GM12878 (cell line): Measurements from ENCODE around the gene UBA6. TPM values are rescaled to one million over a fixed set of nuclear protein-coding genes. Genes with fewer than 3 reads are reported as not detected.

Experiments
- ATAC-seq: fragments of 200-7000 bp; cut with Tn5 transposase; 3 replicates; pipeline ENCODE4 v1.9.1; 2020; ENCODE audit warnings: mild to moderate bottlenecking, moderate library complexity
- BruUV-seq: library from RNA; stranded (reverse); fragments of 400-500 nt; replicated peaks from 2 replicates; lab custom pipeline; 2021; lab: Mats Ljungman, UMichigan
- CTCF ChIA-PET: fragments of 300-600 bp; sonication (Branson Sonifier 250); formaldehyde crosslinking; extraction: SDS; loops from one replicate; lab custom pipeline; 2021; ENCODE audit warnings: inconsistent platforms; lab: Yijun Ruan, JAX
- POLR2A ChIA-PET: fragments of 350-600 bp; formaldehyde crosslinking; extraction: SDS; loops from one replicate; lab custom pipeline; 2021; ENCODE audit warnings: inconsistent platforms; lab: Charles Lee
- RAD21 ChIA-PET: fragments of 300-600 bp; sonication (Branson Sonifier 250); formaldehyde crosslinking; loops from one replicate; lab custom pipeline; 2023; ENCODE audit warnings: antibody characterized with exemption; ENCODE audit not compliant: unreplicated experiment; lab: Charles Lee
- SMC1A ChIA-PET: fragments of 300-600 bp; sonication (Branson Sonifier 250); formaldehyde crosslinking; loops from one replicate; lab custom pipeline; 2023; ENCODE audit not compliant: unreplicated experiment, uncharacterized antibody; lab: Charles Lee
- DNase-seq: peaks from one replicate; pipeline ENCODE4 v3.0.0-alpha.2; 2011; ENCODE audit warnings: low read depth, low spot score
- FAIRE-seq: peaks from 3 replicates; lab custom pipeline; 2011; peaks lifted over from hg19 to GRCh38; lab: Jason Lieb, UNC
- H2AFZ ChIP-seq: 2 replicates; pipeline ENCODE4 v1.6.0; 2011; ENCODE audit warnings: low read depth, low read length, control low read depth; ENCODE audit not compliant: control insufficient read depth
- H3K27ac ChIP-seq: 2 replicates; pipeline ENCODE4 v1.5.1; 2011; ENCODE audit warnings: control low read depth; ENCODE audit not compliant: control insufficient read depth, insufficient read depth
- H3K27me3 ChIP-seq, 2 experiments: replicated peaks in 1 of 2; 2 replicates each; pipeline versions ENCODE4 v1.6.0 to v1.6.1; 2011; ENCODE audit warnings: low read length in 1 of 2; ENCODE audit not compliant: control insufficient read depth in 2 of 2, insufficient read depth in 2 of 2
- H3K36me3 ChIP-seq, 2 experiments: 2 replicates each; pipeline ENCODE4 v1.5.1; 2011; ENCODE audit warnings: low read length in 1 of 2; ENCODE audit not compliant: control insufficient read depth in 2 of 2, insufficient read depth in 2 of 2
- H3K4me1 ChIP-seq: 2 replicates; pipeline ENCODE4 v1.6.1; 2011; ENCODE audit warnings: mild to moderate bottlenecking, low read length, moderate library complexity, mixed read lengths; ENCODE audit not compliant: control insufficient read depth, insufficient read depth
- H3K4me2 ChIP-seq: 2 replicates; pipeline ENCODE4 v1.6.0; 2011; ENCODE audit warnings: control low read depth; ENCODE audit not compliant: control insufficient read depth, insufficient read depth
- H3K4me3 ChIP-seq: fragments of 200-600 bp; sonication (generic); 2 replicates; pipeline ENCODE4 v1.5.1; 2016
- H3K79me2 ChIP-seq: 2 replicates; pipeline ENCODE4 v1.6.0; 2011; ENCODE audit warnings: low read length; ENCODE audit not compliant: control insufficient read depth, insufficient read depth
- H3K9ac ChIP-seq: 2 replicates; pipeline ENCODE4 v1.8.0; 2011; ENCODE audit warnings: low read length, control low read depth, mixed read lengths; ENCODE audit not compliant: control insufficient read depth, insufficient read depth
- H3K9me3 ChIP-seq: replicated peaks from 3 replicates; pipeline ENCODE4 v1.5.1; 2011; ENCODE audit warnings: mild to moderate bottlenecking, low read length; ENCODE audit not compliant: control insufficient read depth, insufficient read depth
- H4K20me1 ChIP-seq: 2 replicates; pipeline ENCODE4 v1.6.0; 2011; ENCODE audit not compliant: control insufficient read depth, insufficient read depth
- ASH2L ChIP-seq: fragments of 300-600, 200-600 bp; sonication (generic); IDR thresholded peaks from 2 replicates; pipeline ENCODE4 v1.6.1; 2017; ENCODE audit warnings: low read depth, mild to moderate bottlenecking, borderline replicate concordance
- CBFB ChIP-seq: IDR thresholded peaks from 2 replicates; pipeline ENCODE4 v1.6.1; 2016; ENCODE audit warnings: antibody characterized with exemption, low read depth
- CREB1 ChIP-seq: IDR thresholded peaks from 2 replicates; pipeline ENCODE4 v1.6.1; 2012; ENCODE audit warnings: low read depth, mild to moderate bottlenecking, inconsistent platforms
- MEF2A ChIP-seq: IDR thresholded peaks from 2 replicates; pipeline ENCODE4 v1.6.1; 2011; ENCODE audit warnings: low read depth, mild to moderate bottlenecking, low read length, moderate library complexity; ENCODE audit not compliant: insufficient read depth
- RUNX3 ChIP-seq: IDR thresholded peaks from 2 replicates; pipeline ENCODE4 v1.6.1; 2012; ENCODE audit warnings: low read length, inconsistent platforms
- STAT1 ChIP-seq: fragments of 450-650 bp; conservative IDR thresholded peaks from 2 replicates; pipeline ENCODE4 v1.6.1; 2014; ENCODE audit warnings: antibody characterized with exemption, mild to moderate bottlenecking
- TARDBP ChIP-seq: IDR thresholded peaks from 2 replicates; pipeline ENCODE4 v1.6.1; 2016; ENCODE audit warnings: borderline replicate concordance
- WGBS: methylation state at CpG from one replicate; pipeline ENCODE4 v1.1.6; 2016; ENCODE audit warnings: low lambda C conversion rate; ENCODE audit not compliant: insufficient replicate concordance, insufficient coverage; ENCODE audit errors: missing lambda C conversion rate; 5-methylcytosine and 5-hydroxymethylcytosine counted together
- in situ Hi-C: fragments of 300-500 bp; cut with MboI; formaldehyde crosslinking; loops from 9 replicates; pipeline ENCODE4 v1.14.3; 2018; ENCODE audit warnings: mixed read lengths
- intact Hi-C: fragments of 100-400 bp; cut with micrococcal nuclease; formaldehyde crosslinking; loops from one replicate; pipeline ENCODE4 v1.14.2; 2022; ENCODE audit not compliant: unreplicated experiment
- polyA plus RNA-seq, 11 experiments: library from polyadenylated mRNA; depleted of rRNA in 4 of 11; unstranded in 6 of 11; stranded (reverse) in 5 of 11; fragments of >200 nt; fragmentation: Nextera tagmentation in 4 of 11; fragmentation: Illumina TruSeq in 1 of 11; extraction: Ambion mirVana in 4 of 11; extraction: Trizol in 1 of 11; gene quantifications; 1 replicate in 1 of 11; 2 replicates in 10 of 11; pipeline versions ENCODE4 v1.2.1 to v1.2.3, GENCODE V29; 2011 to 2016; ENCODE audit warnings: inconsistent platforms in 2 of 11, missing spikeins in 2 of 11, low read depth in 1 of 11
- total RNA-seq, 4 experiments: library from RNA; depleted of rRNA in 3 of 4; stranded (reverse); fragments of >200 nt in 3 of 4; fragmentation: Illumina TruSeq in 1 of 4; extraction: Trizol in 1 of 4; gene quantifications; 2 replicates each; pipeline versions ENCODE4 v1.2.1 to v1.2.3, GENCODE V29; 2013 to 2021
- TF ChIP-seq, protein P1 (sequence below), 3 experiments: IDR thresholded peaks in 2 of 3; conservative IDR thresholded peaks in 1 of 3; 2 replicates each; pipeline ENCODE4 v1.5.1; 2011; ENCODE audit warnings: low read depth in 3 of 3, low read length in 3 of 3, mild to moderate bottlenecking in 3 of 3, control low read depth in 2 of 3, moderate library complexity in 2 of 3, inconsistent platforms in 1 of 3, mixed read lengths in 1 of 3; ENCODE audit not compliant: control insufficient read depth in 2 of 3, insufficient read depth in 1 of 3; ENCODE audit errors: extremely low read depth in 1 of 3
- TF ChIP-seq, protein P2 (sequence below): fragments of 450-650 bp; IDR thresholded peaks from 2 replicates; pipeline ENCODE4 v1.6.1; 2014; ENCODE audit warnings: mild to moderate bottlenecking
- TF ChIP-seq, protein P3 (sequence below): IDR thresholded peaks from 2 replicates; pipeline ENCODE4 v1.6.1; 2012; ENCODE audit warnings: low read depth, low read length, improper control_type of control experiment
- TF ChIP-seq, protein P4 (sequence below): fragments of 450-650 bp; IDR thresholded peaks from 2 replicates; pipeline ENCODE4 v1.6.1; 2018; ENCODE audit warnings: mild to moderate bottlenecking, low read depth, moderate library complexity; ENCODE audit not compliant: partially characterized antibody

UBA6 gene
- total and polyA plus RNA-seq, 10 of the 15 experiments (the other 5 are each of a cell fraction or from before 2014, with no cell fraction given): 7.9 to 70.6 (median 34.7) TPM

DNA sequence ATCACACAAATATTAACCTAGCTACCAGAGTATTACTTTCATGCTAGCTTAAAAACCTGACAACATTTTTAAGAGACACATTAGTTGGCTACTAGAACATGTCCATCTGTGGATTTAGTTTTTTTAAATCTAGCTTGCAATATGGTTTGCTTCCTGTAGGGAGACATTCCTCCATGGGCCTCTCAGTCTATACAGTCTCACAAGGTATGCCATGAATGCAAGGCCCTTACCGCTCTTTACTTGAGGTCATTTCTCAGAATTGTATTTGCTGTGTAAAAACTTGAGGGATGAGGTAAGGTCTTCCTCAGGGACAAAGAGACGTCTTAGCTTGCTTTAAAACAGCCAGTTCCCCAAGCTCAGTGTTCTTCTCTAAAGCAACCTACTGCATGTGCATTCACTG, 26.9 kb downstream of the UBA6 start:
- no peaks in the 10 kb centered on the region for H3K79me2 ChIP-seq
- no peak overlapping the region for H3K4me3 ChIP-seq
- SMC1A ChIA-PET: interaction anchor here (0.6 to 1.6 kb wide), 3 partner anchors 10 to 694 kb away, joined by 3 to 5 read pairs (median 3); no protein-coding TSS in a partner anchor
- POLR2A ChIA-PET: no interaction called here
- no peaks in the 10 kb centered on the region for H3K4me1 ChIP-seq
- BruUV-seq: no TSS peak
- ATAC-seq: peak; percentile 45; the same call in 2 of the 3 replicates
- H4K20me1 ChIP-seq: no peaks in the 10 kb centered on the region
- H3K9me3 ChIP-seq: no peaks in the 10 kb centered on the region
- H3K36me3 ChIP-seq: peaks cover 5 to 37% of the 10 kb centered on the region in 2 experiments
- in situ Hi-C loops: no loop called here
- intact Hi-C loops: no loop called here
- H2AFZ ChIP-seq: no peak overlapping the region
- H3K9ac ChIP-seq: no peak overlapping the region
- H3K27ac ChIP-seq: no peak overlapping the region
- 70% methylated on average over 2 of the region's 2 CpGs for WGBS
- H3K27me3 ChIP-seq: no peaks in the 10 kb centered on the region
- RAD21 ChIA-PET: interaction anchor here (0.6 to 1.2 kb wide), 2 partner anchors 12 to 53 kb away, joined by 3 read pairs; no protein-coding TSS in a partner anchor
- DNase-seq: no peak
- CTCF ChIA-PET: no interaction called here
- FAIRE-seq: no peak
- TF ChIP-seq, protein P1, sequence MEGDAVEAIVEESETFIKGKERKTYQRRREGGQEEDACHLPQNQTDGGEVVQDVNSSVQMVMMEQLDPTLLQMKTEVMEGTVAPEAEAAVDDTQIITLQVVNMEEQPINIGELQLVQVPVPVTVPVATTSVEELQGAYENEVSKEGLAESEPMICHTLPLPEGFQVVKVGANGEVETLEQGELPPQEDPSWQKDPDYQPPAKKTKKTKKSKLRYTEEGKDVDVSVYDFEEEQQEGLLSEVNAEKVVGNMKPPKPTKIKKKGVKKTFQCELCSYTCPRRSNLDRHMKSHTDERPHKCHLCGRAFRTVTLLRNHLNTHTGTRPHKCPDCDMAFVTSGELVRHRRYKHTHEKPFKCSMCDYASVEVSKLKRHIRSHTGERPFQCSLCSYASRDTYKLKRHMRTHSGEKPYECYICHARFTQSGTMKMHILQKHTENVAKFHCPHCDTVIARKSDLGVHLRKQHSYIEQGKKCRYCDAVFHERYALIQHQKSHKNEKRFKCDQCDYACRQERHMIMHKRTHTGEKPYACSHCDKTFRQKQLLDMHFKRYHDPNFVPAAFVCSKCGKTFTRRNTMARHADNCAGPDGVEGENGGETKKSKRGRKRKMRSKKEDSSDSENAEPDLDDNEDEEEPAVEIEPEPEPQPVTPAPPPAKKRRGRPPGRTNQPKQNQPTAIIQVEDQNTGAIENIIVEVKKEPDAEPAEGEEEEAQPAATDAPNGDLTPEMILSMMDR (IDR thresholded peaks at IDR 0.05 in 2 of 3, conservative IDR thresholded peaks at IDR 0.05 in 1 of 3; ENCODE audit: control insufficient read depth in 2 of 3, extremely low read depth in 1 of 3, insufficient read depth in 1 of 3, low read depth in 3 of 3, low read length in 3 of 3): peak in 2 of 3 experiments; percentile 3 to 10; a peak in 1 of 6 replicates
- no peak for TF ChIP-seq RUNX3
- H3K4me2 ChIP-seq: no peak overlapping the region

DNA sequence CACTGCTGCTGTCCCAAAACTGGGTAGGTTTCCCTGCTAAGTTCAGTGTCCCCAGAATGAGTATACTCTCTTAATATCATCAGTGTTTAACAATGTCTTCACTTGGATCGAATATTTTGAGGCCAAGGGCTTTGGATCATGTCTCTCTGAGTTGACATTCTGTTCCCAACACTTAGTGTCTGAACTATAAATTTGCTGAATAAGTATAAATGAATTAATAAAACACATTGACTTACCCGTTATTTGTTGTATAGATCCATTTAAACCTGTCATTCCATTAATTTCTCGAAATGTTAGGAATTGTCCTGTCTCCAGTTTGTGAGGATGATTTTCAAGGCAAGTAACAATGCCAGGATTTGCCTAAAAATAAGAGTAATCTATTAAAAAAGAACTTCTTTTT, 32.6 kb downstream of the UBA6 start:
- ChIA-PET SMC1A (interaction anchor here (0.7 to 1.0 kb wide), 2 partner anchors 119 to 130 kb away, joined by 3 read pairs; no protein-coding TSS in a partner anchor), RAD21 (no interaction called here), CTCF (interaction anchor here (0.6 to 1.2 kb wide), 3 partner anchors 17 to 40 kb away, joined by 3 read pairs; no protein-coding TSS in a partner anchor), POLR2A (no interaction called here)
- no peaks in the 10 kb centered on the region for H4K20me1 ChIP-seq
- H3K27me3 ChIP-seq: no peaks in the 10 kb centered on the region
- H3K79me2 ChIP-seq: no peaks in the 10 kb centered on the region
- H3K4me3 ChIP-seq: no peak overlapping the region
- H3K4me1 ChIP-seq: no peaks in the 10 kb centered on the region
- H3K27ac ChIP-seq: no peak overlapping the region
- H3K9me3 ChIP-seq: no peaks in the 10 kb centered on the region
- 100% methylated on average over 3 of the region's 3 CpGs for WGBS
- H3K36me3 ChIP-seq: peaks cover 0 to 32% of the 10 kb centered on the region in 2 experiments; a peak in 2 of 4 replicates
- no peak overlapping the region for H3K4me2 ChIP-seq
- no peak for ATAC-seq
- no peak overlapping the region for H3K9ac ChIP-seq
- FAIRE-seq: no peak
- no peak for DNase-seq
- intact Hi-C loops (loop anchor here (5.0 kb wide), 1 partner anchor 36 kb away; no protein-coding TSS in a partner anchor), in situ Hi-C loops (no loop called here)
- no peak overlapping the region for H2AFZ ChIP-seq
- no TSS peak for BruUV-seq
- TF ChIP-seq, protein P2, sequence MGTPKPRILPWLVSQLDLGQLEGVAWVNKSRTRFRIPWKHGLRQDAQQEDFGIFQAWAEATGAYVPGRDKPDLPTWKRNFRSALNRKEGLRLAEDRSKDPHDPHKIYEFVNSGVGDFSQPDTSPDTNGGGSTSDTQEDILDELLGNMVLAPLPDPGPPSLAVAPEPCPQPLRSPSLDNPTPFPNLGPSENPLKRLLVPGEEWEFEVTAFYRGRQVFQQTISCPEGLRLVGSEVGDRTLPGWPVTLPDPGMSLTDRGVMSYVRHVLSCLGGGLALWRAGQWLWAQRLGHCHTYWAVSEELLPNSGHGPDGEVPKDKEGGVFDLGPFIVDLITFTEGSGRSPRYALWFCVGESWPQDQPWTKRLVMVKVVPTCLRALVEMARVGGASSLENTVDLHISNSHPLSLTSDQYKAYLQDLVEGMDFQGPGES: no peak
- TF ChIP-seq, protein P3, sequence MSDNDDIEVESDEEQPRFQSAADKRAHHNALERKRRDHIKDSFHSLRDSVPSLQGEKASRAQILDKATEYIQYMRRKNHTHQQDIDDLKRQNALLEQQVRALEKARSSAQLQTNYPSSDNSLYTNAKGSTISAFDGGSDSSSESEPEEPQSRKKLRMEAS: no peak
- no peak for TF ChIP-seq MEF2A
- TF ChIP-seq, protein P4, sequence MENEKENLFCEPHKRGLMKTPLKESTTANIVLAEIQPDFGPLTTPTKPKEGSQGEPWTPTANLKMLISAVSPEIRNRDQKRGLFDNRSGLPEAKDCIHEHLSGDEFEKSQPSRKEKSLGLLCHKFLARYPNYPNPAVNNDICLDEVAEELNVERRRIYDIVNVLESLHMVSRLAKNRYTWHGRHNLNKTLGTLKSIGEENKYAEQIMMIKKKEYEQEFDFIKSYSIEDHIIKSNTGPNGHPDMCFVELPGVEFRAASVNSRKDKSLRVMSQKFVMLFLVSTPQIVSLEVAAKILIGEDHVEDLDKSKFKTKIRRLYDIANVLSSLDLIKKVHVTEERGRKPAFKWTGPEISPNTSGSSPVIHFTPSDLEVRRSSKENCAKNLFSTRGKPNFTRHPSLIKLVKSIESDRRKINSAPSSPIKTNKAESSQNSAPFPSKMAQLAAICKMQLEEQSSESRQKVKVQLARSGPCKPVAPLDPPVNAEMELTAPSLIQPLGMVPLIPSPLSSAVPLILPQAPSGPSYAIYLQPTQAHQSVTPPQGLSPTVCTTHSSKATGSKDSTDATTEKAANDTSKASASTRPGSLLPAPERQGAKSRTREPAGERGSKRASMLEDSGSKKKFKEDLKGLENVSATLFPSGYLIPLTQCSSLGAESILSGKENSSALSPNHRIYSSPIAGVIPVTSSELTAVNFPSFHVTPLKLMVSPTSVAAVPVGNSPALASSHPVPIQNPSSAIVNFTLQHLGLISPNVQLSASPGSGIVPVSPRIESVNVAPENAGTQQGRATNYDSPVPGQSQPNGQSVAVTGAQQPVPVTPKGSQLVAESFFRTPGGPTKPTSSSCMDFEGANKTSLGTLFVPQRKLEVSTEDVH: no peak
- TF ChIP-seq CBFB: no peak
- TF ChIP-seq TARDBP: no peak
- no peak for TF ChIP-seq CREB1
- TF ChIP-seq ASH2L: no peak
- no peak for TF ChIP-seq STAT1
